Right ventricle myocardium superior (tissue), 1 donor: ENCODE data around the gene AXL. TPM values are rescaled to one million over a fixed set of nuclear protein-coding genes. Genes with fewer than 3 reads are reported as not detected.

Experiments used
- ATAC-seq: fragments of 200-7000 bp; cut with Tn5 transposase; one replicate; pipeline ENCODE4 v1.9.1; 2020; ENCODE audit warnings: mild to moderate bottlenecking; ENCODE audit not compliant: poor library complexity
- DNase-seq: peaks from one replicate; pipeline ENCODE4 v3.0.0-alpha.2; 2020
- intact Hi-C: fragments of 100-400 bp; cut with DNase I; formaldehyde crosslinking; loops from one replicate; pipeline ENCODE4 v1.11.2; 2022
- total RNA-seq: library from RNA; stranded (reverse); fragmentation: NEBNext Ultra II Directional; extraction: Animal tissue kit (Norgen Biotek cat#: 25700); gene quantifications from one replicate; pipeline ENCODE4 v1.2.1, GENCODE V29; 2021
- donor health status: DM: no; HTN: yes; CAD: no; lungs with severe emphysema.

The AXL gene
- total RNA-seq, 1 donor from 2014 or later: 18.0 TPM

GRCh38 chr19:41298348-41298964 is 79.4 kb downstream of the AXL start:
- intact Hi-C loops: loop anchor here (5.0 kb wide), 1 partner anchor 36 kb away; the partner anchor contains the start of gene HNRNPUL1
- ATAC-seq (peak; percentile 78), DNase-seq (peak; percentile 90)

GRCh38 chr19:41299046-41299754 is 80.2 kb downstream of the AXL start:
- intact Hi-C loops: loop anchor here (5.0 kb wide), 1 partner anchor 37 kb away; the partner anchor contains the start of gene HNRNPUL1
- peak; percentile 34 for ATAC-seq

DNA sequence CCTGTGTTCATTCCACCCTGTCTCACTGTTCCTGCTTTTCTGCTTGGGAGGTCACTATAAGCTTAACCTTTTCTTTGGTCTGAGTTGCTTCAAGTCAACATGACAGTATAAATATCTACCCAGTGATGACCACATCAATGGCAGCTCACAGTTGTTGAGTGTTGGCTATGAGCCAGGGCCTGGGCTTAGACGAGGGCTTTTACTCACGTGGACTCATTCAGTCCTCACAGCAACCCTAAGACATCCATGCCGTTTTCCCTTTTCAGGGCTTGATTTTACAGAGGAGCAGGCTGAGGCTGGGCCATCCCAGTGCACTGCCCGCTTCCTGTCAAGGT is 80.7 kb downstream of the AXL start:
- intact Hi-C loops: loop anchor here (5.0 kb wide), 1 partner anchor 37 kb away; the partner anchor contains the start of gene HNRNPUL1
- ATAC-seq (peak; percentile 70), DNase-seq (peak; percentile 83)

More at GRCh38 chr19:41299046-41299754, 80.2 kb downstream of the AXL start:
- peak; percentile 68 for DNase-seq

GRCh38 chr19:41300555-41300954 is 81.5 kb downstream of the AXL start:
- intact Hi-C loops: no loop called here
- no peak for DNase-seq
- no peak for ATAC-seq

- ATAC-seq: no peak
- no peak for DNase-seq
- intact Hi-C loops: no loop called here
Measured at GRCh38 chr19:41302624-41303351, 83.8 kb downstream of the AXL start.

DNA sequence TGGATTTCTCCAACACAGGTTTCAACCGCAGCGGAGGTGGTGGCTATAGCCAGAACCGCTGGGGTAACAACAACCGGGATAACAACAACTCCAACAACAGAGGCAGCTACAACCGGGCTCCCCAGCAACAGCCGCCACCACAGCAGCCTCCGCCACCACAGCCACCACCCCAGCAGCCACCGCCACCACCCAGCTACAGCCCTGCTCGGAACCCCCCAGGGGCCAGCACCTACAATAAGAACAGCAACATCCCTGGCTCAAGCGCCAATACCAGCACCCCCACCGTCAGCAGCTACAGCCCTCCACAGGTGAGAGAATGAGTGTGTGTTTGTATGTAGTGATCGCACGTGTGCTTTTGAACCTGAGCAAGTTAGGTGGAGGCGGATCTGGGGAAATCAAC is 84.9 kb downstream of the AXL start:
- intact Hi-C loops: no loop called here

DNA sequence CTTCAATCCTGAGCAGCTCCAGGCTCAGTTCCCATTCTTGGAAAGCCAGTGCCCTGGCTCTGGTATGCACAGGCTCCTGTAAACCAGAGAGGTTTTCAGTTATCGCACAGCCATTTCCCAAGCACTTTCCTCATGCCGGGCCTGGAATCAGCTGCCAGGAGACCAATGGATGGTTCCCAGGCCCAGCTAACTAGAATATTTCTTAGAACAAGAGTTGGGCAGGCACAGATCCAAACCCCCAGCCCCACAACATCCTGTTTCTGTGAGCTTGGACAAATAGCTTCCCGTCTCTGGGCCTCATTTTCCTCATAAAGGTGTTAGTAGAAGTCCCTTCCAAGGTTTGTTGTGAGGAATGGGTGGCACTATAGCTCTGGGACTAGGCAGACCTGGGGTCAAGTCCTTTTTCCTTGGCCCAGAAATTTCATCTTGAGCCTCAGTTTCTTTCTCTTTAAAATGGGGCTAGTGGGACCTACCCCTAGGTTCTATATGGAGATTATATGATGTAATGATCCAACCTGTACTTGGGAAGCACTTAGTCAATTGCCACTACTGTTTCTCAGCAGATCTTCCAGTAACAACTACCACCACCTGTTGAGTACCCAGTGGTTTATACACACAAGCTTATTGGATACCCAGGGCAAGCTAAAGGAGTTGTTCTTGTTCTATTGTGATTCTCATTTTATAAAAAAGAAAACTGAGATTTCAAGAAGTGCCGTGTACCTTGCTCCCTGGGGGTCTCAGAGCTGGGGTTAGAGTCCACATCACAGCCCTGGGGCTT is 85.9 kb downstream of the AXL start:
- intact Hi-C loops: loop anchor here (5.0 kb wide), 1 partner anchor 103 kb away; no protein-coding TSS in a partner anchor
- DNase-seq: no peak
- no peak for ATAC-seq

More for the DNA sequence above, 84.9 kb downstream of the AXL start:
- no peak for DNase-seq
- ATAC-seq: no peak

- intact Hi-C loops: loop anchor here (5.0 kb wide), 1 partner anchor 104 kb away; no protein-coding TSS in a partner anchor
- no peak for ATAC-seq
- no peak for DNase-seq
Measured at GRCh38 chr19:41305927-41306793, 87.1 kb downstream of the AXL start.

DNA sequence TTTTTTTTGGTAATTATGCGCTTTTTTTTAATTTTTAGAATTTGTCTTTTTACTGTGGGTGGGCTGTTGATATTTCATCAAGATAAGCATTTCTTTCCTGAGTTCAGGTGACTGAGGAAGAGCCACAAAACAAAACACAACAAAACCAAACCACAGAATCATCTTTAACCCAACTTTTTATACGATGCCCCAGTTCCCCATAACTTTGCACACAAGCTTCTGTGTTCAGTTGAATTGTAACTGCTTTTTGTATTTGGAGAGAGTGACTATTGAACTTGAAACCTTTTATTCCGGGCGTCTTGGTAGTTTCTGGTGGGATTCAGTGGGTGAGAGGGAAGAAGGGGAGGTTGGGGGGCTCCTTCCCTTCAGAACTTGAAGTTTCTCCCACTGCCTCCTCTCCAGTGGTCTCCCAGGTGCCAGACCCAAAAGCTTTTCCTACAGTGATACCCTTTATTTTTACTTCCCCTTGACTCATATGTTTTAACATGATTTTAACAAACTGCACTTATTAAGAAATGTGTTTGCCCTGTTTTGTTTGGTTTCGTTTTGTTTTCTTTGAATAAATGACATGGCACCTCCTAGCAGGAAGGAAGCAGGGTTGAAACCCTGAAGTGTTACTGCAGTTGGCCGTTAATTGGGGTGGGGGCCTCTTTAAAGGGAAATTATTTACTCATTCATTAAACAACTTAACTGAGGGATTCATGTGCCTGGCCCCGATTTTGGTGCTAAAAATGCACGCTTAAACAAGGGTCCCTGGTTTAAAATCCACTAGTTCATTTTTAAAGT is 88.3 kb downstream of the AXL start:
- intact Hi-C loops: loop anchor here (5.0 kb wide), 1 partner anchor 105 kb away; no protein-coding TSS in a partner anchor
- DNase-seq (no peak), ATAC-seq (no peak)

GRCh38 chr19:41307954-41308449 is 89.0 kb downstream of the AXL start:
- intact Hi-C loops: loop anchor here (5.0 kb wide), 1 partner anchor 106 kb away; no protein-coding TSS in a partner anchor
- DNase-seq (no peak), ATAC-seq (no peak)

- intact Hi-C loops: loop anchor here (5.0 kb wide), 1 partner anchor 106 kb away; no protein-coding TSS in a partner anchor
- ATAC-seq: peak; percentile 77
- peak; percentile 97 for DNase-seq
Measured at GRCh38 chr19:41308450-41309179, 89.6 kb downstream of the AXL start.

DNA sequence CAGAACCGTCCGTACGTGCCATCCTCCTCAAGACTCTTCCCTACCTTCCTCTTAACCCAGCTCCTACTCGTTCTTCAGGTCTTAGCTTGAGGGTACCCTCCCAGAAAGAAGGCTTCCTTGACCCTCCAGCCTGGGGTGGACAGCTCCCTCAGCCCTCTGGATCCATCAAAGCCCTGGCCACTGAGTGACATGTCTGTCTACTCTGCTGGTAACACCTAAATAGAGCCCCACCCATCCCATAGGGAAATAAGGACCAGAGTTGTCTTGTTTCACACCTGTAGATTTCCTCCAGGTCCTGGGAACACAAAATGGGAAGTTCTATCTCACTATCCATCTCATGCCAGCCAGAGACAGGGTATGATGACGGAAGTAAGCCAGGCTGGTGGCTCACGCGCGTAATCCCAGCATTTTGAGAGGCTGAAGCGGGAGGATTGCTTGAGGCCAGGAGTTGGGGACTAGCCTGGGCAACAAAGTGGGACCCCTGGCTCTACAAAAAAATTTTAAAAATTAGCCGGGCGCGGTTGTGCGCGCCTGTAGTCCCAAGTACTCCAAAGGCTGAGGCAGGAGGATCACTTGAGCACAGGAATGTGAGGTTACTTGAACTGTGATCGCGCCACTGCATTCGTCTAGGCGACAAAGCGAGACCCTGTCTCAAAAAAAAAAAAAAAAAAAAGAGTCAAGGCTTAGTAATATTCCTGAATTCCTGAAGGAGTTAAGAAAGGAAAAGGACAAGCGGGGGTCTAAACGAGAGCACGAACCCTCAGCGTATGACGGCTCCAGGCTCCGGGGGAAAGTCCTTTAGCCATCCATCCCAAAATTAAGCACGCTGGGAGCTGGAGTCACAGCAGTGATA is 90.4 kb downstream of the AXL start:
- intact Hi-C loops: loop anchor here (5.0 kb wide), 2 partner anchors 43 to 107 kb away; partner anchors contain the start of gene TGFB1
- peak; percentile 27 for ATAC-seq

DNA sequence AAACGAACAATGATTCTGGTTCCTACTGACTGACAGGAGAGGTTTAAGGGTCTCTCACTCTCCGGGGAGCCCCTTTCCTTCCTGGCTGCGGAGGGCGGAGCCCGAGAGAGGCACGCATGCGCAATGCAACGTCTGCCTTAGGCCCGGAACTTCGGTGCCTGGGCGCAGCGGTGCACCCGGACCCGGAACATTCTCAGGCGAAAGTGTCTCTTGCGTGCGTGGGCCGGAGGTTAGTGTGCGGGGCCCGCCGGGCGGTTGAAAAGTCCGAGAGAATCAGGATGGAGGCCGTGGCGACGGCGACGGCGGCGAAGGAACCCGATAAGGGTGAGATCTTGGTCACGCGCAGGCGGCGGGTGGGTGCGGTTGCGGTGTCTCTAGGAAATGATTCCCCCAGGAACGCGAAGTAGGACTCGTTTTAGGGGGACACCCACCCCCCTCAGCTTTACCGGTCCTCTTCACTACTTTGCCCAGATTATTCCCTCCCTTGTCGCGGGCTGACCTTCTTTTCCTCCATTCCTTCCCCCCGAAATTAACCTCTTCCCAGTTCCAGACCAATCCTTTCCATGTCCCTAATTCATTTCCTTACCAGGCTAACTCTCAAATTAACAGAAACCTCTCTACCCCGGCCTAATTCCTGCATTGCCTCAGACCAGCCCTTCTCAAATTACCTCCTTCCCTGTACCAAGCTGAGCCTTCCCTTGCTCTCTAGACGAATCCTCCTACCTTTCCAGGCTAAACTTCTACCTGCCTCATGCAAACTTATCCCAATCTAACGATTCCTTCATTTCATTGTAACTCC is 91.2 kb downstream of the AXL start, which contains the start of gene CCDC97:
TSS of gene CCDC97 (plus strand) at position 140 of the 799 bp plus-strand sequence. CDS start at position 279, 139 bp downstream.
- DNase-seq: peak; percentile 92
- intact Hi-C loops: loop anchor here (5.0 kb wide), 1 partner anchor 42 kb away; the partner anchor contains the start of gene TGFB1
- peak; percentile 91 for ATAC-seq

More for the DNA sequence above, 90.4 kb downstream of the AXL start:
- no peak for DNase-seq

- intact Hi-C loops: loop anchor here (5.0 kb wide), 1 partner anchor 41 kb away; the partner anchor contains the start of gene TGFB1
- ATAC-seq: no peak
- no peak for DNase-seq
Measured at GRCh38 chr19:41311072-41311471, 92.0 kb downstream of the AXL start.
